HK-2 (cell line): ENCODE measurements around the gene PKD1L1.

Experiments
- DNase-seq: peaks from one replicate; pipeline ENCODE4 v3.0.0-alpha.2; 2018; ENCODE audit not compliant: unreplicated experiment

PKD1L1 gene

GRCh38 chr7:47905076-47905920 is 43.0 kb downstream of the PKD1L1 start:
- no peak for DNase-seq

- DNase-seq = no peak
These were observed 46.3 kb downstream of the PKD1L1 start for GRCh38 chr7:47902013-47902412.

- no peak for DNase-seq
These were observed 46.7 kb downstream of the PKD1L1 start for GRCh38 chr7:47901542-47901941.

DNA sequence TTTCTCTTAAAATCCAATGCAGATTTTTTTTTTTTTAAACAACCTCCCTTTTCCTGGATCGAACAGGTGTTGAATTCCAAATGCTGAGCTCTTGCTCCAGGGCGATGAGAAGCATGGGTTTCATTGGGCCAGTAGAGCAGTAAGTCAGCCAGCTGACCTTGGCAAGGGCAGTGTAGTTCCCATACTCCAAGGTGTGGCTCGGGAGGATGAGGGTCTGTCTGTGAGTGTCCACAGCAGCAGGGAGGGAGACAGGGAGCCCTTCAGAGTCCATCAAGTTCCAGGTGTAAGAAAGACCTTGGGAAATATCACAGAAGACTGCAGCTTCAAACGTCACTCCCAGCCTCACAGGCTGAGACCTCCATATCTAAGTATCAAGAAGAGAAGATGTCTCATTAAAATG is 50.4 kb downstream of the PKD1L1 start:
- DNase-seq = no peak

DNA sequence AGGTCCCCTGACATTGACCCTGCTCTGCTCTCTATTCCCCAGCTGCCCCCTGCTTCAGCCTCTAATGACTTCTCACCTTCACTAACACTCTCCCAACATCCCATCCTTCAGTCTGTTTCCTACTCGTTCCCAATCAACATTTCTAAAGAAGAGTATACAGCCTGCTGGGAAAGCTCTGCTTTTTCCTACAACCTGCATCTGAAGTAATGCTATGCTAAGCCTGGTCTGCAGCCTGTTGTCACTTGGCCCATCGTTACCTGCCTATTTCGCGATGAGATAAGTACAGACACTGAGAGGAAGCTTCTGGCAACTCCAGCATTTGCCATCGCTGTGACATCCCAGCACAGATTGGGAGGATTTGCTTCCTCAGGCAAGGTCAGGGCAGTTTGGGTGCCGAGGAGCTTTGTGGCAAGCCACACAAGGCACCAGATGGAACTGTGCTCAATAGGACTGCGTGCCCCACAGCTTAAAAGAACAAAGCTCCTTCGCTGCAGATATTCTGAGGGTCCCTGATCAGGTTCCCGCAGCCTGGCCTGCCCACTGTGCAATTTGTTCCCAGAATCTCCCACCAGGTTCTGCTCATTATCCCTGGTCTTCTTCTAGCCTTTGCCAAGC is 51.4 kb downstream of the PKD1L1 start:
- DNase-seq = no peak

DNA sequence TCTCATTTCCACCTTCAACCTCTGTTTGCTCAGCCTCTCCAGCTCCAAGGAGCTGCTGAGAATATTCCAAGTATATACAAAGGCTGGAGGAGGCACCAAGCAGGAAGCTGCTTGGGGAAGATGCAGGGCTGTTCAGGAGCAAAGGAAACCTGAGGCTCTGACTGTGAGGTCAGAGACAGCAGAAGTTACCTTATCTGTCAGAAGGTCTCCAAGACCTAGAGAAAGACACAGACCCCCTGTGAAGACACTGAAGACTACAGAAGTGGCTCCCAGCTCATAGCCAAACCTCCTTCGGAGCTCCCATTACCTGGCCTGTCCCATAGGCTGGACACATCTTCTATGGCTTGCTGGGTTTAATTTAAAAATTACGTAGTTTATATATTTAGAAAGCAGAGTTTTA is 53.2 kb downstream of the PKD1L1 start:
- no peak for DNase-seq

DNA sequence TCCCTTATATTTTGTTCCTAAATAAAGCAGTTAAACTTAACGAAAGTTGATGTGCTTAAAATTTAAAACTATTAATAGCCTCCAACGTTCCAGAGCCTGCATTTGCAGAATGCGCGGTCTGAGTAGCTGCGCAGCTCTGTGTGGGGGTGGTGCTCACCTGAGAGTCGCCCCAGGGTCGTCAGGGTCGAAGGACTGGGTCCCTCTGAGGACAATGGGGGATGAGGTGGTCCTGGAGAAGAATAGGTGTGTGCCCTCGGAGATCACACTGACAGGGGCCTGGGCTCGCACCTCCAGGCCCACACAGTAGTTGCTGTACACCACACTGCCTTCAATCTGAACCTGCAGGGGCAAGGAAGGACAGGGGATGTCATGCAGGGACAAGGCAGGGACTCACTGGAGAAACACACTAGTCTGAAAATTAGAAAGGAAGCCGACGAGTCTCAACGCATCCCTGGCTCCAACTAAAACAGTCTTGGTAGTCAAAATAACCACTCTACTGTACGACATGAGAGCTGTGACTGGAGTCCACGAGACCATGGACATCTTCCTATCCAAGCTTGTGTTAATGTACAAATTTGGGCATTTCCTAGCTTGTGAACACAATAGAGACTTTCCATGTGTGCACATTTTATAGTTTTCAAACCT is 54.4 kb downstream of the PKD1L1 start:
- no peak for DNase-seq

- DNase-seq = no peak
These were observed 55.0 kb downstream of the PKD1L1 start for GRCh38 chr7:47893238-47893637.

DNA sequence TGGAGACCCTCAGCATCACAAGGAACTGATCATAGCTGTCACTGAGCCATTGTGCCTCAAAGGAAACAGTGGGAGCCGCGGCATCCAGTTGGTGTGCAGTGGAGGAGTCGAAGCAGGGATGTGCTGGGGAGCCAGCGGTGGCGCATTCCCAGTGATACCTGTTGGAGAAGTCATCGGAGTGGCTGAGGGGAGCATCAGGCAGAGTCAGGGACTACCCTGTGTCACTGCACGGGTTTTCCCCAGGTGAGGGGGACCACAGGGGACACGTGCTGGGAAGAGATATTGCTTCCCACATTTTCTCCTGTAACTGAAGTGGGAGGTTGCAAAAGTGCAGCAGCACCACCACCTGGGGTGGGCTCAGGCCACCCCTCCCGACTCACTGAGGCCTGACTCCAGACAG is 57.7 kb downstream of the PKD1L1 start:
- DNase-seq = no peak

GRCh38 chr7:47890125-47890524 is 58.1 kb downstream of the PKD1L1 start:
- no peak for DNase-seq

GRCh38 chr7:47889723-47890122 is 58.5 kb downstream of the PKD1L1 start:
- DNase-seq = no peak

DNA sequence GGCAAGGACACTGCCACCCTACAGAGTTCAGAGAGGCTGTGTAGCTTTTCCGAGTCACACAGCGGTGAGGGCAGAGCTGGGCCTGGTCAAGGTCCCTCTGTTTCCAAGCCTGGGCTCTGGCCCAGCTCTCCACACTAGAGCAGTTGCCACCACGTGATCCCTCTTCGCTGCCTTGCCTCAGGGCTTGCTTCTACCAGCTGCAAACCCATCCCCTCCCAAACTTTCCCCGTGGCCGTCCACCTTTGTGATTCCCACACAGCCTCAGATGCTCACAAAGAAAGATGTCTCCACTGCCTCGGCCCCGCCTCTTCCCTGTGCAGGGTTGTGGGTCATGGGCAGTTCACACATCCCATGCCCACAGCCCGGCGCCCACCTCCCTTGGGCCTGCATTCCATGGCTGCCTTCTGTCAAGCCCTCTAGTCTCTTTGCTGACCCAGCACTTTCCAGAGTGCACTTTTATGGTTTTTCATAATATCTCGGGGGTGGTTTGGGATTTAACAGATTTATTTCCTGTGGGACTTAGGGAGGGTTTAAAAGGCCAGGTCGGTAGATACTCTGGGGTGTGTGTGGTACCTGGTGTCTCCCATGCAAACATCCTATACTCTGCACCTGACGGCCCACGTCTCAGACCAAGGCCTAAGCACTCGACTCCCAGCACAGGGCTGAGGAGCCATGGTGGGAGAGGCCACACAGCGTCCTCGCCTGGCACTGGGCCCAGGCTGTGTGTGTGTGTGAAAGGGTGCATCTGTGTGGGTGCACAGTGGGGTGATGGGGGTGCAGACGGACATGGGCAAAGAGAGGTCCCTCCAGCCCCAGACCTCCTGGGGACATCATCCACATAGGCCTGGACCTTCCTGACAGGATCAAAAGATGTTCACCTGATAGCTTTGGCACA is 59.6 kb downstream of the PKD1L1 start:
- no peak for DNase-seq

DNA sequence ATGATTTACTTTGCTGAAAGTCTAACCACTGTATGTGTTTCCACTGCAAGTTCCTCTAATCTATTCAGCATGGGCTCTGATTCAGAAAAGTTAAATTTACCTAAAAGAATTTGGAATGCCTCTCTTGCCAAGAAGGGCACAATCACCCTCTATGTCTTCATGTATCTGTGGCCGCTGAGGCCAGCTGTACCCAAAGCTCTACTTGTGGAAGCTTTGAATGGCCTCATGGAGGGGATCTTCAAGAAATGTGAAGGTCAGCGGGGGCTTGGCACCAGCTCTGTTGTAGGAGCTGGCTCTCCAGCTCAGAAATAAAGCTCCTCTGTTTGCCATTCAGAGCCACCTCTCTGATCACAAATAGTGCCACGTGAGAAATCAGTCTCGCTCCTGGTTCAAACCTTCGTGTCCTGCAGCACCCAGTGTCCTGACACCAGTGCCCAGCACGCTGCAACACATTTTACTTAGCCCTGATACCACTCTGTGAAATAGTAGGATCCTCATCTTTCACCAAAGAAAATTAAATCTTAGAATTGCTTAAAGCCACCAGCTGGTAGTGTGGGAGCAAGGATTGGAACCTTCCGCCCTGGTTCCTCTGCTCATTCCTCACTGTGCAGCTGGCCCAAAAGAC is 61.1 kb downstream of the PKD1L1 start:
- no peak for DNase-seq

GRCh38 chr7:47885987-47886811 is 62.1 kb downstream of the PKD1L1 start:
- DNase-seq = no peak

GRCh38 chr7:47885309-47885986 is 62.8 kb downstream of the PKD1L1 start:
- no peak for DNase-seq

GRCh38 chr7:47884675-47885074 is 63.6 kb downstream of the PKD1L1 start:
- no peak for DNase-seq

GRCh38 chr7:47882635-47883034 is 65.6 kb downstream of the PKD1L1 start:
- no peak for DNase-seq

GRCh38 chr7:47881256-47881655 is 67.0 kb downstream of the PKD1L1 start:
- DNase-seq = no peak

- no peak for DNase-seq
These were observed 69.6 kb downstream of the PKD1L1 start for GRCh38 chr7:47878662-47879061.

- DNase-seq = no peak
These were observed 70.9 kb downstream of the PKD1L1 start for GRCh38 chr7:47877336-47877735.
